GM19397 (cell line): ENCODE measurements around the gene TBL1XR1.
"Not testable (repeated sequence)": the region's sequence is repeated elsewhere in the genome, so short reads cannot be mapped to it uniquely, and the experiment has no call there.

Source experiments
- ATAC-seq: cut with Tn5 transposase; IDR thresholded peaks from one replicate; pipeline ENCODE4 v1.9.1; 2021; ENCODE audit warnings: mild to moderate bottlenecking, moderate library complexity; ENCODE audit not compliant: unreplicated experiment

The TBL1XR1 gene

GRCh38 chr3:177041021-177041729 is 156.1 kb downstream of the TBL1XR1 start:
- ATAC-seq: no peak

- no peak for ATAC-seq
Measured at GRCh38 chr3:177039490-177040274, 157.6 kb downstream of the TBL1XR1 start.

GRCh38 chr3:177037241-177037640 is 160.0 kb downstream of the TBL1XR1 start:
- no peak for ATAC-seq

- no peak for ATAC-seq
Measured at GRCh38 chr3:177035676-177036075, 161.6 kb downstream of the TBL1XR1 start.

- ATAC-seq: no peak
Measured at GRCh38 chr3:177034832-177035475, 162.3 kb downstream of the TBL1XR1 start.

GRCh38 chr3:177026505-177027277 is 170.6 kb downstream of the TBL1XR1 start:
- no peak for ATAC-seq

- no peak for ATAC-seq
Measured at GRCh38 chr3:177015881-177016280, 181.4 kb downstream of the TBL1XR1 start.

- no peak for ATAC-seq
Measured at GRCh38 chr3:177013681-177014280, 183.5 kb downstream of the TBL1XR1 start.

- ATAC-seq: no peak
Measured at GRCh38 chr3:177005718-177006405, 191.4 kb downstream of the TBL1XR1 start.

GRCh38 chr3:177000159-177000558 is 197.1 kb downstream of the TBL1XR1 start:
- ATAC-seq: not testable (repeated sequence)

GRCh38 chr3:176995946-176996345 is 201.3 kb downstream of the TBL1XR1 start:
- no peak for ATAC-seq

- no peak for ATAC-seq
Measured at GRCh38 chr3:176994891-176995781, 202.1 kb downstream of the TBL1XR1 start.

GRCh38 chr3:176994393-176994792 is 202.9 kb downstream of the TBL1XR1 start:
- no peak for ATAC-seq

GRCh38 chr3:176992978-176993377 is 204.3 kb downstream of the TBL1XR1 start:
- ATAC-seq: no peak

- ATAC-seq: no peak
Measured at GRCh38 chr3:176992565-176992964, 204.7 kb downstream of the TBL1XR1 start.

GRCh38 chr3:176988795-176989194 is 208.5 kb downstream of the TBL1XR1 start:
- ATAC-seq: no peak

GRCh38 chr3:176987901-176988650 is 209.2 kb downstream of the TBL1XR1 start:
- no peak for ATAC-seq

- ATAC-seq: no peak
Measured at GRCh38 chr3:176978441-176978840, 218.8 kb downstream of the TBL1XR1 start.
